G401 (cell line): ENCODE results near the gene OBP2A. TPM values are rescaled to one million over a fixed set of nuclear protein-coding genes. Genes with fewer than 3 reads are reported as not detected.
A peak's percentile ranks its signal among the peaks of the same experiment; 100 is the strongest.
"Not testable (repeated sequence)": the region's sequence is repeated elsewhere in the genome, so short reads cannot be mapped to it uniquely, and the experiment has no call there.

Experiments used
- DNase-seq: peaks from one replicate; pipeline ENCODE4 v3.0.0-alpha.2; 2015; ENCODE audit warnings: low spot score
- in situ Hi-C: cut with HindIII; loops from 2 replicates; pipeline ENCODE4 v1.10.0; 2016; ENCODE audit warnings: low sequenced_read_pairs, mixed read lengths
- total RNA-seq: library from RNA; depleted of rRNA; stranded (reverse); fragments of >200 nt; shearing (Covaris generic); gene quantifications from 2 replicates; pipeline ENCODE4 v1.2.3, GENCODE V29; 2014; rRNA removed

Gene OBP2A
- total RNA-seq: not detected in 2 replicates

DNA sequence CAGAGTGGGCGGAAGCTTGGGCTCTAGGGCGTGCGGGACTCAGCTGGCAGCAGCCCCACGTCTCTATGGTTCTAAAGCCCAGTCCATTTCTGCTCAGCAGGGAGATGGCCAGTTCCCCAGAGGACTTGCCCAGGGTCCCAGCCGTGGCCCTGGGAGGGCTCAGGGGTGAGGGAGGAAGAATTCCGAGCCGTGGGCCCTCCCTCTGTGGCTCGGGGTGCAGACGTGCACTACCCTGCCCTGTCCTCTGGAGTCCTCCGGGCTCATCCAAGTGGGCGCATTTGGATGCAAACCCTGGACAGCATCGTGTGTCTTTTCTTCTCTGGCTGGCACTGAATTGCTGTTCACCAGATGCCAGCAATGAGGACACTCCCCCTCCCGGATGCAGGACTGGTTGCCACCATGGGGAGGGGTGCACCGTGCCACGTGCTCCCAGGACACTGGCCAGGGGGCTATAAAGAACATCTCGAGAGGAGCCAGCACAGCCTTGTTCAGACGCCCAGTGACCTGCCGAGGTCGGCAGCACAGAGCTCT is at the start of gene OBP2A:
TSS of gene OBP2A (plus strand) at position 481 of the 531 bp plus-strand sequence. CDS start 55 bp downstream, outside the sequence.
- in situ Hi-C loops, DNase-seq: not testable (repeated sequence)

GRCh38 chr9:135498381-135499126 is 47.4 kb upstream of the OBP2A start:
- no peak for DNase-seq

GRCh38 chr9:135499326-135500070 is 46.4 kb upstream of the OBP2A start:
- in situ Hi-C loops: no loop called here
- peak; percentile 93 for DNase-seq

More at GRCh38 chr9:135498381-135499126, 47.4 kb upstream of the OBP2A start:
- in situ Hi-C loops: no loop called here

- in situ Hi-C loops: no loop called here
- DNase-seq: no peak
Measured at GRCh38 chr9:135500071-135500524, 45.8 kb upstream of the OBP2A start.

GRCh38 chr9:135500525-135501260 is 45.2 kb upstream of the OBP2A start, which contains the start of gene MRPS2:
TSS of gene MRPS2 (plus strand) at chr9:135500682. CDS start at chr9:135500711, 29 bp downstream.
- peak; percentile 83 for DNase-seq
- in situ Hi-C loops: no loop called here

GRCh38 chr9:135501261-135502167 is 44.4 kb upstream of the OBP2A start:
- in situ Hi-C loops: no loop called here

DNA sequence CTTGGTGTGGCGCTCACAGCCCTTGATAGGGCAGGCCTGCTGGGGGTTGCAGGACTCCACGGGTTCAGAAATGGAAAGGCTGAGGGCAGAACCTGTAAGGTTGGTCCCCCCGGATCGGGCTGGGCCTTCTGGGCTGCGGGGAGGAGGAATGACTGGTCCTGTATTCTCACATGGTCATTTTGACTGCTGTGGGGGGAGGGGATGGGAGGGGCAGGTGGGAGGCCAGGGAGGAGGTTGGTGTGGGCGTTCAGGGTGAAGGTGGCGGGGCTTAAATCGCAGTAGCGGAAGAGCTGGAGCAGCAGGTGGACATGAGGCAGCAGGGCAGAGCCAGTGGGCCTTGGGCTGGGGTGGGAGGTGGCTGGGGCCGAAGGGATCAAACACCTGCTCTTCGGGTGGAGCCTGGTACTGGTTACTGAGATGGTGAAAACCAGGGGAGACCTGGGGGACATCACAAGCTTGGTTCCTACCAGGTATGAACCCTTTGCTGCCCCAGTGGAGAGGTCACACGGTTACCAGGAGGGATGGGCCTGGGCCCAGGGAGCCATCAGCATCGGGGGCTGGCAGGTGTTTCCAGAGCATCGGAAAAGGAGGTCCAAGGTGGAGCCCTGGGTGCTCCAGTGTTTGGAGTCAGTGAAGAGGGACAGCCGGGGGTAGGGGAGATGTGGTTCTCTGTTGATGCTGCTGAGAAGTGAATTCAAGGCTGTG is 43.6 kb upstream of the OBP2A start:
- in situ Hi-C loops: no loop called here
- DNase-seq: no peak

More at GRCh38 chr9:135501261-135502167, 44.4 kb upstream of the OBP2A start:
- no peak for DNase-seq

DNA sequence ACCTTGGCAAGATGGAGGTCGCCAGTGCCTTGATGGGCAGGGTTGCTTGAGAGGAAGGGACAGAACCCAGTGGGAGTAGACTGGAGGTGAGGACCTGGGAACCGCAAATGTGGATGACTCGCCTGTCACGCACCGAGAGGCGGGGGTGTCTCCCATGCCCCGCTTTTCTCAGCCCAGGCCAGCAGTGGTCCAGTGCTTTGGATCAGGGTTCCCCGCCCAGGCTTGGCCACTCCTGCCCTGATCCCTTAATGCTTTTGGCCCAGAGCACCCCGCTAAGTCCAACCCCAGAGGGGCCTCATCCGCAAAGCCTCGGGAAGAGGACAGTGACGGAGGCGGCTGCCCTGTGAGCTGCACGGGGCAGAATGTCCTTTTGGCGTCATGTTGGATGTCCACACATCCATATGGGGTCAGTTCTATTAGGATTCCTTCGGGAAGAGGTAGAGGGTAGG is 43.0 kb upstream of the OBP2A start:
- no peak for DNase-seq
- in situ Hi-C loops: no loop called here

DNA sequence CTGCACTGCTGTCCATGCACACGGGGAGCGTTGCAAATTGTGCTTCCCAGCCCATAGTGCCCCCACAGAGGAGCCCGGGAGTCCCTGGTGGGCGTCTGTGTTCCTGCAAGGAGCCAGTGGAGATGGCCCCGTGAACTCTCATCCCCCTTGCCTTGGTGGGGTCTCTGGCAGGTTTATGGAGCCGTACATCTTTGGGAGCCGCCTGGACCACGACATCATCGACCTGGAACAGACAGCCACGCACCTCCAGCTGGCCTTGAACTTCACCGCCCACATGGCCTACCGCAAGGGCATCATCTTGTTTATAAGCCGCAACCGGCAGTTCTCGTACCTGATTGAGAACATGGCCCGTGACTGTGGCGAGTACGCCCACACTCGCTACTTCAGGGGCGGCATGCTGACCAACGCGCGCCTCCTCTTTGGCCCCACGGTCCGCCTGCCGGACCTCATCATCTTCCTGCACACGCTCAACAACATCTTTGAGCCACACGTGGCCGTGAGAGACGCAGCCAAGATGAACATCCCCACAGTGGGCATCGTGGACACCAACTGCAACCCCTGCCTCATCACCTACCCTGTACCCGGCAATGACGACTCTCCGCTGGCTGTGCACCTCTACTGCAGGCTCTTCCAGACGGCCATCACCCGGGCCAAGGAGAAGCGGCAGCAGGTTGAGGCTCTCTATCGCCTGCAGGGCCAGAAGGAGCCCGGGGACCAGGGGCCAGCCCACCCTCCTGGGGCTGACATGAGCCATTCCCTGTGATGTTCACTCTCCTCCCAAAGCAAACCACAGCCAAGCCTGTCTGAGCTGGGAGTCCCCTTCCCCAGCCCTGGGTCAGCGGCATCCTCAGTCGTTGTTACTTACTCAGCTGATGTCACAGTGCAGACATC is 42.3 kb upstream of the OBP2A start:
- no peak for DNase-seq
- in situ Hi-C loops: no loop called here

- in situ Hi-C loops: no loop called here
- peak; percentile 66 for DNase-seq
Measured at GRCh38 chr9:135504262-135505243, 41.4 kb upstream of the OBP2A start.

- in situ Hi-C loops: no loop called here
- DNase-seq: no peak
Measured at GRCh38 chr9:135505406-135506187, 40.3 kb upstream of the OBP2A start.

DNA sequence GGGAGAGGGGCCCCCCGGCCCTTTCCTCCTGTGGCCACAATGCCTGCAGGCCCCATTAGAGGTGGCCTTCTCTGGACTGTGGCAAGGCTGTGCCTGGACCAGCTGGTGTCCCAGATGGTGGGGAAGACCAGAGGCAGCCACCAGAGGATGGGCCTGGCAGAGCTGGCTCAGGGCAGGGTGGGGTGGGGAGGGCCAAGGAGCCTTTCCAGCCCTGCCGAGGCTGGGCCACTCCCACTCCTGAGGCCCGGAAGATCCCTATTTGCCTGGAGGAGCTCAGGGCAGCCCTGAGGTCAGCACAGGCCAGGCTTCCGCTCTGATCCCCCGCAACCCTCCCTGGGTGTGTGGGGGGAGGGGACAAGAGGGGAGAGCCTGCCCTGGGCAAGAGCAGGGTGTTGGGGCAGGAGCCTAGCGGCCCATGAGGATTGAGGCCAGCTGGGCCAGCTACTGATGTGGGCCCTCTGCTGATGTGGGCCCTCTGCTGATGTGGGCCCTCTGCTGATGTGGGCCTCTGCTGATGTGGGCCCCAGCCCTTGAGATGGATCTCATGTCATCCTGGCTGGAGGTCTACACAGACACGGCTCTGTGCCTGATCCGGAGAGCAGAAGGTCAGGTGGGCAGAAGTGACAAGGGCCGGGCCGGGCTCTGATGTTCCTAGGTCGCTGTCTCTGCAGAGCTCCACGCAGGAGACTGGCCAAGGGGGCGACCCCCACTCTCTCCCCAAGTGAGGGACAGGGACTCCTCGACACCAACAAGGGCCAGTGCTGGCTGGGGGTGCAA is 39.4 kb upstream of the OBP2A start:
- no peak for DNase-seq
- in situ Hi-C loops: no loop called here

DNA sequence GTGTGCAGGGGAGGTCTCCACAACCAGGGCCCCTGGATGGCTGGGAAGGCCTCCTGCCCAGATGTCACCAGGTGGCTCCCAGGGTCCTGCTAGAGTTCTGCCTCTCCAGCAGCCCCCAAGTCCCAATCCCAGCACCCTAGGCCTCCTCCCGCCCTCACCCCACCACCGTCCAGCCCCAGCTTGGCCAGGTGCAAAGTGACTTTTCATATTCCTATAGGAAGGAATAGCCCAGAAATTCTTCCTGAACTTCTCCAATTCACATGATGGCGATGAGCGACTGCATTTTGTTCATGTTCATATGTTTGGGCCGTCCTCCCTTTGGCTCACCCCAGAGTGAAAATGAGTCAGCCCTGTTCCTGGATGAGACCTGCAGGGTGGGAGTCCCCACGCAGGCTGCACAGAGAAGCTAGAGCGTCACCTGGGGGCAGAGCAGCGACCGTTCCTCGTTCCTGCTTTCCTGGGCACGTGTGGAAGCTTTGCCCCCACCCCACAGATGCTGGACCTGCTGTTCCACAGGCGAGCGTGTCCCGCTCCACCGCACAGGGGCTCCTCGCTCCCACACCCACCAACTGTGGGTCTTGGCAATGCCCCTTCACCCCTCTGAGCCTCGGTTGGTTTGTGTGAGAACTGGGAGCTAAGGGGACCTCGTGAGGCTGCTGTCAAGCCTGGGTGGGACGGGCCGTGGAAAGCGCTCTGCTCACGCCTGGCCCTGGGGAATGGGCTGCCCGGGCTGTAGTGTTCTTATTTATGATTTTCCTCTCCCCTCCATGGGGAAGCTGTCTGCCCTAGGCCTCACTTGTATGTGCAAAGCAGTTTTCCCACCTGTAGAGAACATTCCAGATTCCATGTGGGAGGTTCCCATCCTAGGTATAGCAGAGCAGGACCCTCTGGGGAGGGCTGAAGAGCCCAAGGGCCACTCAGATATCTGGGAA is 38.6 kb upstream of the OBP2A start:
- in situ Hi-C loops: no loop called here
- DNase-seq: no peak
